ENCODE data around the gene ZNF320.
"Not testable (repeated sequence)": the region's sequence is repeated elsewhere in the genome, so short reads cannot be mapped to it uniquely, and the experiment has no call there.

The ZNF320 gene

DNA sequence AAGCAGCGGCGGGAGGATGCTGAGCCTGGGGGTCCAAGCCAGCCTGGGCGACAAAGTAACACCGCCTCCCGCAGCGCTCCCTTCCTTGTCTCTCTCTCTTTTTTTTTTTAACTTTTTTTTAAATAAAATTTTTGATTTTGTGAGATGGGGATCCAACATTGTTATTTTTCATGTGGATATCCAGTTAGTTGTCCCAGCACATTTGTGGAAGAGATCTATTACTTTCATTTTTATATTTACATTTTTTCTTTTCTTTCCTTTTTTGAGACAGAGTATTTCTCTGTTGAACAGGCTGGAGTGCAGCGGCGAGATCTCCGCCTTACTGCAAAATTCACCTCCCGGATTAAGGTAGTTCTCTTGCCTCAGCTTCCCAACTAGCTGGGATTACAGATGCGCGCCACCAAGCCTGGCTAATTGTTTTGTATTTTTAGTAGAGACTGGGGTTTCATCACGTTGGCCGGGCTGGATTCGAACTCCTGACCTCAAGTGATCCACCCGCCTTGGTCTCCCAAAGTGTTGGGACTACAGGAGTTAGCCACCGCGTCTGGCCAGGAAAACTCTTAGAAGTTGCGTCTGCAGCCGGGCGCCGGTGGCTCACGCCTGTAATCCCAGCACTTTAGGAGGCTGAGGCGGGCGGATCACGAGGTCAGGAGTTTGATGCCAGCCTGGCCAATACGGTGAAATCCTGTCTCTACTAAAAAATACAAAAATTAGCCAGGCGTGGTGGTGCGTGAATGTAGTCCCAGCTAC, 45.9 kb upstream of the ZNF320 start:
- TF ChIP-seq, protein P1, sequence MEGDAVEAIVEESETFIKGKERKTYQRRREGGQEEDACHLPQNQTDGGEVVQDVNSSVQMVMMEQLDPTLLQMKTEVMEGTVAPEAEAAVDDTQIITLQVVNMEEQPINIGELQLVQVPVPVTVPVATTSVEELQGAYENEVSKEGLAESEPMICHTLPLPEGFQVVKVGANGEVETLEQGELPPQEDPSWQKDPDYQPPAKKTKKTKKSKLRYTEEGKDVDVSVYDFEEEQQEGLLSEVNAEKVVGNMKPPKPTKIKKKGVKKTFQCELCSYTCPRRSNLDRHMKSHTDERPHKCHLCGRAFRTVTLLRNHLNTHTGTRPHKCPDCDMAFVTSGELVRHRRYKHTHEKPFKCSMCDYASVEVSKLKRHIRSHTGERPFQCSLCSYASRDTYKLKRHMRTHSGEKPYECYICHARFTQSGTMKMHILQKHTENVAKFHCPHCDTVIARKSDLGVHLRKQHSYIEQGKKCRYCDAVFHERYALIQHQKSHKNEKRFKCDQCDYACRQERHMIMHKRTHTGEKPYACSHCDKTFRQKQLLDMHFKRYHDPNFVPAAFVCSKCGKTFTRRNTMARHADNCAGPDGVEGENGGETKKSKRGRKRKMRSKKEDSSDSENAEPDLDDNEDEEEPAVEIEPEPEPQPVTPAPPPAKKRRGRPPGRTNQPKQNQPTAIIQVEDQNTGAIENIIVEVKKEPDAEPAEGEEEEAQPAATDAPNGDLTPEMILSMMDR (IDR thresholded peaks at IDR 0.05; ENCODE audit: low read depth, low read length), result no peak
- peaks cover 20% of the 10 kb centered on the region for H3K9me3 ChIP-seq (ENCODE audit: severe bottlenecking)
- H3K4me3 ChIP-seq (ENCODE audit: low read depth, low read length), result peak overlapping the region; percentile 45
- no peaks in the 10 kb centered on the region for H3K27me3 ChIP-seq (ENCODE audit: insufficient read depth, low read depth, severe bottlenecking)
- no peak for DNase-seq
- peaks cover 7% of the 10 kb centered on the region for H3K36me3 ChIP-seq
- H3K27ac ChIP-seq, result peak overlapping the region; percentile 91

DNA sequence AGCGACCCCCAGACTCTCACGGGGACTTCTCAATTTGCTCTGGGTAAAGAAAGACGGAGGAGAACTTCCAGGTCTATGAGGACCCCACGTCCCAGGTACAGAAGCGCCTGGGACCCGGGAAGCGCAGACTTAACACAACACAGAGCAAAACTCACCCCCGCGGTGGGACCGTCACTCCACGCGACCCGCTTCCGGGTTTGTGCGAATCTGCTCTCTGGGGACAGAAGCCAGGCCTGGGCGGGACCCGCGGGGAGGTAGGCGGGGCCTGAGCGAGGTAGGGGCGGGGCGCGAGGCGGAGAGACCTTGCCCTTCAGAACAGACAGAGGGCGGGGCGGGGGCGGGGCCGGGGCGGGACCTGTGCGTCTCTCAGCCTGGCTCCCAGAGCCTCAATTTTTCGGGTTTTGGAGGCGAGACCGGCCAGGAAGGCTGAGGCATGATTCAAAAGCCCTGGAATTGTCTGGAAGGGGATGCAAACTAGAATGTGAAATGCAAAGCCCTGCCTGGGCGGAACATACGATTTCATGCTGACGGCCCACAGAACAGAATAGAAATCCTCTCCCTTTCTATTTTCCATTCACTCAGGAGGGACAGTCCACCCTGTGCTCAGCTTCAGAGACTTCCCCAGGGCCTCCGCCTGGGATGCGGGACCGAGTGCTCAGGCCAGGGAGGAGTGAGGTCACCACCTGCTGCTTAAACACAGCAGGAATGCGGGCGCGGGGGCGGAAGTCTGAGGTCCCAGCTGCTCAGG, 45.1 kb upstream of the ZNF320 start:
- peaks cover 14% of the 10 kb centered on the region for H3K9me3 ChIP-seq (ENCODE audit: severe bottlenecking)
- TF ChIP-seq, protein P1 (IDR thresholded peaks at IDR 0.05; ENCODE audit: low read depth, low read length), result no peak
- H3K27me3 ChIP-seq (ENCODE audit: insufficient read depth, low read depth, severe bottlenecking), result no peaks in the 10 kb centered on the region
- H3K27ac ChIP-seq, result peak overlapping the region; percentile 91
- peak; percentile 95 for DNase-seq
- peak overlapping the region; percentile 99 for H3K4me3 ChIP-seq (ENCODE audit: low read depth, low read length)
- H3K36me3 ChIP-seq, result peaks cover 5% of the 10 kb centered on the region

DNA sequence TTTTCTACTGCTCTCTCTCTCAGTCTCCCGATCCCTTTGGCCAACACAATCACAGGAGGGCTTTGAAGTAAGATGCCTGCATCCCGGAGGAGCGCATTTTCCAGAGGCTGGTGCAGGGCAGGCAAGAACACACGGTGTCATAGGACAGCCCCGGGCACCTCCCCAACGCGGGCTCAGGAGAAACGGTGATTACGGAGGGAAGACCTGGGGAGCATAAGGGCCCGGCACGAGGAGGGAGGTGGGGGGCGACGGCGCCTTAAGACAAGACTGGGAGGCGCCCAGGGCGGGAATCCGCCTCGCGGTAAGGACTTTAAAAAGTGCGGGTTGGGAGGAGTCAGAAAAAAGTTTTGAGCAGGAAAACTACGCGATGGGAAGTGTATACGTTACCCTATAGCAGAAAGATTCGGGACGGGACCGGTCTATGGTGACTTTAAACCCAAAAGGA, 44.5 kb upstream of the ZNF320 start:
- TF ChIP-seq, protein P1 (IDR thresholded peaks at IDR 0.05; ENCODE audit: low read depth, low read length), result no peak
- Histone ChIP-seq H3K27ac (peak overlapping the region; percentile 91), H3K4me3 (ENCODE audit: low read depth, low read length) (peak overlapping the region; percentile 99), H3K27me3 (ENCODE audit: insufficient read depth, low read depth, severe bottlenecking) (no peaks in the 10 kb centered on the region), H3K9me3 (ENCODE audit: severe bottlenecking) (peaks cover 8% of the 10 kb centered on the region), H3K36me3 (peaks cover 7% of the 10 kb centered on the region)
- DNase-seq, result peak; percentile 55

DNA sequence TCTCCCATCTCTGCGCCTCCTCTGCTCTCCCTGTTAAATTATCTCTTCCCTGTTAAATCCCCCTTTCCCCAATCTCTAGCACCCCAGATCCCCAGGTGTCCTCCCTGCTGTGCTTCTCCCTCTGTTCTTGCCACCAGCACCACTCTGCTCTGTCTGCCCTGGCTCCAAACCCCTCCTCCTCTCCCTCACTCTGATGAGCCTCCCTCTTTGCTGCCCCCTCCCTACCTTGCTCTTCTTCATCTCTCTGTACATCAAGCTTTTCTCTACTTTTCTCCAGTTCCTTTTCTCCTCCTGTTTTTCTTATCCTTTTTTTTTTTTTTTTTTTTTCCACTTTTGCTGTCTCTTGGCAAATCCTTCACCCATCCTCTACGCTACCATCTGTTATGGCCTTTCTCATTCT, 44.1 kb upstream of the ZNF320 start:
- Histone ChIP-seq H3K4me3 (ENCODE audit: low read depth, low read length) (peak overlapping the region; percentile 99), H3K36me3 (peaks cover 10% of the 10 kb centered on the region), H3K27ac (peak overlapping the region; percentile 91)
- not testable (repeated sequence) for H3K9me3 ChIP-seq (ENCODE audit: severe bottlenecking); H3K27me3 ChIP-seq (ENCODE audit: insufficient read depth, low read depth, severe bottlenecking)
- DNase-seq, result peak; percentile 59

DNA sequence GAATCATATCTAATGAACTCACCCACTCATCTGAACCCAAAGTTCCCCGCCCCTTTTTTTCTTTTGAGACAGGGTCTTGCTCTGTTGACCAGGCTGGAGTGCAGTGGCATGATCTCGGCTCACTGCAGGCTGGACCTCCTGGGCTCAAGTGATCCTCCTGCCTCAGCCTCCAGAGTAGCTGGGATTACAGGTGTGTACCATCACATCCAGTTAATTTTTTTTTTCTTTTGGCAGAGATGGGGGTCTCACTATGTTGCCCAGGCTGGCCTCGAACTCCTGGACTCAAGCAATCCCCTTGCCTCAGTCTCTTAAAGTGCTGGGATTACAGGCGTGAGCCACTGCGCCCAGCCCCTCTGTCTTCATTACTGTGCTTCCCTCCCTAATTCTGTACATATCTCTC, 43.5 kb upstream of the ZNF320 start:
- Histone ChIP-seq H3K27ac (peak overlapping the region; percentile 91; the same call in 1 of the 2 replicates), H3K36me3 (peaks cover 10% of the 10 kb centered on the region)
- H3K27me3 ChIP-seq (ENCODE audit: insufficient read depth, low read depth, severe bottlenecking); DNase-seq; H3K9me3 ChIP-seq (ENCODE audit: severe bottlenecking); H3K4me3 ChIP-seq (ENCODE audit: low read depth, low read length): not testable (repeated sequence)

DNA sequence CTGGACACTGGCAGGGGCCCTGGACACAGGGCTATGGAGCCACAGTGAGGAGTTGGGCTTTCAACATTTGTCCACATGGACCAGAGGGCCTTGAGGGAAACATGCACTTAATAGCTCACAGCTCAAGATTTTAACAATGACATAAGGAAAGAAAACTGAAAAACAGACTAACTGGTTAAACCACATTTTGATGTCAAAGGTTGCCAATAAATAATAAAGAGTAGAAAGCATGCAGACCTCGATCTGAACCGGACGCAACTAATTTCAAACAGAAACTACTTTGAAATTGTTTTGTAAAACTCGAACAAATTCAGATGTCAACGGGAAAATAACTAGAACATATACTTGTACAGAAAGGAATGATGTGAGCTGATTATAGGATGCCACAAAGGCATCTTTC, 41.3 kb upstream of the ZNF320 start:
- H3K9me3 ChIP-seq (ENCODE audit: severe bottlenecking), result no peaks in the 10 kb centered on the region
- H3K36me3 ChIP-seq, result peaks cover 28% of the 10 kb centered on the region
- no peaks in the 10 kb centered on the region for H3K27me3 ChIP-seq (ENCODE audit: insufficient read depth, low read depth, severe bottlenecking)
- no peak overlapping the region for H3K4me3 ChIP-seq (ENCODE audit: low read depth, low read length)
- DNase-seq, result no peak
- no peak overlapping the region for H3K27ac ChIP-seq
- TF ChIP-seq, protein P1 (IDR thresholded peaks at IDR 0.05; ENCODE audit: low read depth, low read length), result no peak

All from WERI-Rb-1 (cell line).